SK-N-SH (cell line): Measurements from ENCODE around the gene GKN1. TPM values are rescaled to one million over a fixed set of nuclear protein-coding genes. Genes with fewer than 3 reads are reported as not detected.

Experiments
- CTCF ChIA-PET: fragments of 300-600, 350-600 bp; formaldehyde crosslinking; extraction: SDS; loops from one replicate; lab custom pipeline; 2021; lab: Yijun Ruan, JAX
- POLR2A ChIA-PET: fragments of 350-600 bp; sonication (Branson Sonifier 250); formaldehyde crosslinking; extraction: SDS; loops from one replicate; lab custom pipeline; 2020; ENCODE audit warnings: antibody characterized with exemption, inconsistent platforms; lab: Yijun Ruan, JAX
- DNase-seq: peaks from one replicate; pipeline ENCODE4 v3.0.0; 2012
- H2AFZ ChIP-seq: fragments of 200-600 bp; sonication (generic); 2 replicates; pipeline ENCODE4 v1.8.1; 2016; ENCODE audit warnings: antibody characterized with exemption, mild to moderate bottlenecking, low read depth
- H3F3A ChIP-seq: fragments of 200-600 bp; sonication (generic); replicated peaks from 2 replicates; pipeline ENCODE3; 2016; ENCODE audit warnings: antibody characterized with exemption, mild to moderate bottlenecking; ENCODE audit not compliant: insufficient read depth
- H3K27ac ChIP-seq, 2 experiments: fragments of 200-500 bp in 1 of 2; fragments of 200-600 bp in 1 of 2; sonication (Bioruptor generic) in 1 of 2; sonication (generic), shearing (Covaris generic) in 1 of 2; 2 replicates each; pipeline versions ENCODE4 v1.5.1 to v1.6.1; 2014 to 2016; ENCODE audit warnings: low read depth in 2 of 2, inconsistent platforms in 1 of 2, low read length in 1 of 2, mild to moderate bottlenecking in 1 of 2, mixed read lengths in 1 of 2
- H3K27me3 ChIP-seq: fragments of 200-600 bp; sonication (generic), shearing (Covaris generic); 2 replicates; pipeline ENCODE4 v1.6.1; 2016; ENCODE audit warnings: mixed run types; ENCODE audit not compliant: insufficient read depth
- H3K36me3 ChIP-seq, 2 experiments: fragments of 200-500 bp in 1 of 2; fragments of 200-600 bp in 1 of 2; sonication (Bioruptor generic) in 1 of 2; sonication (generic) in 1 of 2; replicated peaks in 1 of 2; 2 replicates each; pipeline versions ENCODE3 to v1.5.1; 2014 to 2016; ENCODE audit warnings: low read length in 1 of 2, mild to moderate bottlenecking in 1 of 2; ENCODE audit not compliant: insufficient read depth in 2 of 2, control insufficient read depth in 1 of 2
- H3K4me1 ChIP-seq, 2 experiments: fragments of 200-500 bp in 1 of 2; fragments of 200-600 bp in 1 of 2; sonication (Bioruptor generic) in 1 of 2; sonication (generic), shearing (Covaris generic) in 1 of 2; 2 replicates each; pipeline versions ENCODE4 v1.5.1 to v1.6.1; 2014 to 2016; ENCODE audit warnings: low read depth in 1 of 2, low read length in 1 of 2, mixed run types in 1 of 2; ENCODE audit not compliant: insufficient read depth in 2 of 2, control insufficient read depth in 1 of 2
- H3K4me2 ChIP-seq: fragments of 200-600 bp; sonication (generic), shearing (Covaris generic); 2 replicates; pipeline ENCODE4 v1.6.1; 2017; ENCODE audit warnings: mixed run types
- H3K4me3 ChIP-seq, 2 experiments: fragments of 200-500 bp in 1 of 2; fragments of 200-600 bp in 1 of 2; sonication (Bioruptor generic) in 1 of 2; sonication (generic), shearing (Covaris generic) in 1 of 2; 2 replicates each; pipeline versions ENCODE4 v1.5.1 to v1.8.1; 2014 to 2016; ENCODE audit warnings: low read depth in 2 of 2, inconsistent platforms in 1 of 2, low read length in 1 of 2, mild to moderate bottlenecking in 1 of 2, mixed read lengths in 1 of 2, moderate library complexity in 1 of 2
- H3K79me2 ChIP-seq: fragments of 200-600 bp; sonication (generic); 2 replicates; pipeline ENCODE4 v1.8.1; 2017; ENCODE audit warnings: mild to moderate bottlenecking; ENCODE audit not compliant: insufficient read depth
- H3K9ac ChIP-seq: fragments of 200-600 bp; sonication (generic); 2 replicates; pipeline ENCODE4 v1.6.1; 2017; ENCODE audit warnings: mixed run types
- H3K9me2 ChIP-seq: fragments of 200-600 bp; sonication (generic); 2 replicates; pipeline ENCODE4 v1.6.1; 2017; ENCODE audit warnings: mixed run types
- H3K9me3 ChIP-seq: fragments of 200-600 bp; sonication (generic); 2 replicates; pipeline ENCODE4 v1.6.1; 2017; ENCODE audit warnings: mixed run types, mild to moderate bottlenecking, moderate library complexity
- H4K20me1 ChIP-seq: fragments of 200-600 bp; sonication (generic); 2 replicates; pipeline ENCODE4 v1.6.1; 2017; ENCODE audit warnings: mild to moderate bottlenecking, mixed run types; ENCODE audit not compliant: insufficient read depth
- ELF1 ChIP-seq: IDR thresholded peaks from 2 replicates; pipeline ENCODE4 v1.4.0; 2012
- EP300 ChIP-seq, 2 experiments: IDR thresholded peaks; 2 replicates each; pipeline versions ENCODE4 v1.4.0 to v1.6.1; 2012; ENCODE audit warnings: borderline replicate concordance in 1 of 2, low read depth in 1 of 2, low read length in 1 of 2
- FOSL2 ChIP-seq: IDR thresholded peaks from 2 replicates; pipeline ENCODE4 v1.4.0; 2012; ENCODE audit warnings: low read depth, mild to moderate bottlenecking, moderate library complexity, borderline replicate concordance
- GABPA ChIP-seq: IDR thresholded peaks from 2 replicates; pipeline ENCODE4 v1.4.0; 2012; ENCODE audit warnings: low read depth, mild to moderate bottlenecking
- IRF3 ChIP-seq: fragments of 150-350 bp; IDR thresholded peaks from 2 replicates; pipeline ENCODE4 v1.6.1; 2016; ENCODE audit warnings: mild to moderate bottlenecking, low read depth, low read length
- JUND ChIP-seq: IDR thresholded peaks from 2 replicates; pipeline ENCODE4 v1.4.0; 2012
- MEF2A ChIP-seq: IDR thresholded peaks from 2 replicates; pipeline ENCODE4 v1.4.0; 2012; ENCODE audit warnings: low read depth, borderline replicate concordance
- MXI1 ChIP-seq: IDR thresholded peaks from 2 replicates; pipeline ENCODE4 v1.6.1; 2012; ENCODE audit warnings: mild to moderate bottlenecking, low read depth, low read length, improper control_type of control experiment
- NFIC ChIP-seq: IDR thresholded peaks from 2 replicates; pipeline ENCODE4 v1.4.0; 2012; ENCODE audit warnings: borderline replicate concordance
- REST ChIP-seq: IDR thresholded peaks from 2 replicates; pipeline ENCODE4 v1.6.1; 2012; ENCODE audit warnings: mild to moderate bottlenecking, low read depth, low read length, moderate library complexity
- SMC3 ChIP-seq: IDR thresholded peaks from 2 replicates; pipeline ENCODE4 v1.6.1; 2012; ENCODE audit warnings: low read depth, low read length, improper control_type of control experiment
- TAF1 ChIP-seq: IDR thresholded peaks from 2 replicates; pipeline ENCODE4 v1.6.1; 2012; ENCODE audit warnings: low read depth, mild to moderate bottlenecking, low read length, moderate library complexity, borderline replicate concordance
- TCF12 ChIP-seq: IDR thresholded peaks from 2 replicates; pipeline ENCODE4 v1.4.0; 2012
- YY1 ChIP-seq: IDR thresholded peaks from 2 replicates; pipeline ENCODE4 v1.4.0; 2012; ENCODE audit warnings: low read depth, mild to moderate bottlenecking
- WGBS: methylation state at CpG from one replicate; pipeline ENCODE4 v1.1.6; 2017; ENCODE audit warnings: low lambda C conversion rate; 5-methylcytosine and 5-hydroxymethylcytosine counted together
- polyA plus RNA-seq, 3 experiments: library from polyadenylated mRNA; depleted of rRNA; stranded (reverse); fragments of >200 nt; gene quantifications; 2 replicates each; pipeline ENCODE4 v1.2.3, GENCODE V29; 2012
- TF ChIP-seq, protein P1 (sequence below): IDR thresholded peaks from 2 replicates; pipeline ENCODE4 v1.4.0; 2012; ENCODE audit warnings: low read depth

The GKN1 gene
- polyA plus RNA-seq, 1 of the 3 experiments (the other 2 are of a cell fraction) = not detected

DNA sequence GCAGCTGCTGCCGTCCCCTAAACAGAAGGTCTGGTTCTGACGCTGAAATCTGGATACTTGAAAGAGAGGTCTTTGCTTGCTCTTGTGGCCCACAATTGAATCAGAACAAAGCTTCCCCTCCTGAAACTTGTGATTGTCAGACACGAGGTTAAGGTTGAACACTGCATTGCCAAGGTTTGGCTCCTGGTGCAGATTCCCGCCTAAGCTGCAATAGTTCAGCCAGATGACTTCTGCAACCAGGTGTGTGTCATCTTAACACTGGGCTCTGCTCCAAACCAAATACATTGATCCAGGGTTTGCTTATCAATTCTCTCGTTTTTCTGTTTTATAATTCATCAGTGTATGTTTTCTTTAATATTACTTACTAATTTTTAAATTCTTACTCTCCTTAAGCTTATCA is 14.6 kb downstream of the GKN1 start:
- Histone ChIP-seq H3K4me2 (no peak overlapping the region), H3K79me2 (no peaks in the 10 kb centered on the region), H3F3A (no peaks in the 10 kb centered on the region), H4K20me1 (no peaks in the 10 kb centered on the region), H2AFZ (no peak overlapping the region), H3K27ac (no peak overlapping the region), H3K27me3 (no peaks in the 10 kb centered on the region), H3K9ac (no peak overlapping the region), H3K9me3 (no peaks in the 10 kb centered on the region), H3K36me3 (no peaks in the 10 kb centered on the region), H3K4me3 (no peak overlapping the region), H3K9me2 (no peaks in the 10 kb centered on the region), H3K4me1 (no peaks in the 10 kb centered on the region)
- ChIA-PET POLR2A (no interaction called here), CTCF (interaction anchor here (0.7 to 1.2 kb wide), 4 partner anchors 23 to 900 kb away, joined by 3 to 6 read pairs (median 4); no protein-coding TSS in a partner anchor)
- 76% methylated on average over 5 of the region's 5 CpGs for WGBS
- no peak for DNase-seq
- TF ChIP-seq YY1 (no peak), FOSL2 (no peak), EP300 (IDR thresholded peaks at IDR 0.05; ENCODE audit: borderline replicate concordance in 1 of 2, low read depth in 1 of 2, low read length in 1 of 2) (no peak), IRF3 (no peak), MXI1 (no peak), MEF2A (no peak), NFIC (no peak), TCF12 (no peak), JUND (no peak), TAF1 (no peak), GABPA (no peak), ELF1 (no peak), REST (no peak), SMC3 (no peak)
- TF ChIP-seq, protein P1, sequence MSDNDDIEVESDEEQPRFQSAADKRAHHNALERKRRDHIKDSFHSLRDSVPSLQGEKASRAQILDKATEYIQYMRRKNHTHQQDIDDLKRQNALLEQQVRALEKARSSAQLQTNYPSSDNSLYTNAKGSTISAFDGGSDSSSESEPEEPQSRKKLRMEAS = no peak
